Measurements from ENCODE around the gene ALB.

GRCh38 chr4:73419106-73420038 is 15.3 kb downstream of the ALB start:
- TF ChIP-seq POLR2A (IDR thresholded peaks at IDR 0.05; ENCODE audit: low read length) (no peak), GATA1 (IDR thresholded peaks at IDR 0.05; ENCODE audit: low read depth, low read length) (no peak)
